HFFc6 (cell line): ENCODE data around the gene WDR31. TPM values are rescaled to one million over a fixed set of nuclear protein-coding genes. Genes with fewer than 3 reads are reported as not detected.
A peak's percentile ranks its signal among the peaks of the same experiment; 100 is the strongest.

Experiments
- DNase-seq: peaks from one replicate; pipeline ENCODE4 v3.0.0-alpha.2; 2018
- H3K27ac Mint-ChIP-seq: 2 replicates; pipeline ENCODE4 v1.8.0; 2020; ENCODE audit warnings: mild to moderate bottlenecking, mixed read lengths
- H3K27me3 Mint-ChIP-seq: 2 replicates; pipeline ENCODE4 v1.8.0; 2021; ENCODE audit warnings: mild to moderate bottlenecking, moderate library complexity, mixed read lengths; ENCODE audit not compliant: insufficient read depth
- H3K36me3 Mint-ChIP-seq: 2 replicates; pipeline ENCODE4 v1.8.0; 2021; ENCODE audit warnings: low read depth, mixed read lengths
- H3K4me1 Mint-ChIP-seq: 2 replicates; pipeline ENCODE4 v1.8.0; 2020; ENCODE audit warnings: low read depth, mixed read lengths
- H3K4me3 Mint-ChIP-seq: 2 replicates; pipeline ENCODE4 v1.8.0; 2020; ENCODE audit warnings: mild to moderate bottlenecking, moderate library complexity, mixed read lengths
- H3K9me3 Mint-ChIP-seq: 2 replicates; pipeline ENCODE4 v1.8.0; 2020; ENCODE audit warnings: mild to moderate bottlenecking, mixed read lengths
- CTCF ChIP-seq: fragments of 200-600 bp; sonication (generic); IDR thresholded peaks from 2 replicates; pipeline ENCODE4 v1.5.0; 2021; ENCODE audit warnings: antibody characterized with exemption, mild to moderate bottlenecking
- long read RNA-seq: library from polyadenylated mRNA; unstranded; transcript quantifications from one replicate; pipeline ENCODE4 v2.0.0, GENCODE V29; 2019
- total RNA-seq, 6 experiments: library from RNA; stranded (reverse); fragmentation: NEBNext Ultra II Directional; extraction: Animal tissue kit (Norgen Biotek cat#: 25700); gene quantifications; 2 replicates in 1 of 6; 3 replicates in 5 of 6; pipeline ENCODE4 v1.2.3, GENCODE V29; 2021

WDR31 gene
- 1 to 10 TPM in 4 of 6 experiments, under 1 TPM in 2; 0.84 to 1.6 (median 1.0) TPM for total RNA-seq
- long read RNA-seq, full-length matches to known transcripts = 1 of 3 reads
- long read RNA-seq, partial matches to known transcripts = 1 of 3 reads
- long read RNA-seq, other reads (novel, unspliced or antisense) = 1 of 3 reads

GRCh38 chr9:113340011-113340699 is at the start of gene WDR31:
Gene WDR31 (minus strand): TSS chr9:113340275. CDS start chr9:113332022, 8,253 bp downstream.
- Mint-ChIP-seq H3K9me3 (no peaks in the 10 kb centered on the region), H3K27me3 (peaks cover under 1% of the 10 kb centered on the region), H3K36me3 (no peaks in the 10 kb centered on the region), H3K27ac (peak within 1 kb of the TSS; percentile 87), H3K4me3 (peak within 1 kb of the TSS; percentile 86), H3K4me1 (peaks cover 10% of the 10 kb centered on the region)
- TF ChIP-seq CTCF = no peak
- peak; percentile 70 for DNase-seq

GRCh38 chr9:113389451-113389850 is 49.4 kb upstream of the WDR31 start:
- Mint-ChIP-seq H3K27ac (no peak overlapping the region), H3K4me3 (no peak overlapping the region), H3K4me1 (no peaks in the 10 kb centered on the region), H3K36me3 (peaks cover 19% of the 10 kb centered on the region), H3K27me3 (peaks cover 1% of the 10 kb centered on the region), H3K9me3 (no peaks in the 10 kb centered on the region)
- DNase-seq = no peak
- TF ChIP-seq CTCF = no peak

GRCh38 chr9:113388833-113389232 is 48.8 kb upstream of the WDR31 start:
- no peak overlapping the region for H3K4me3 Mint-ChIP-seq
- H3K9me3 Mint-ChIP-seq = no peaks in the 10 kb centered on the region
- H3K36me3 Mint-ChIP-seq = peaks cover 19% of the 10 kb centered on the region
- no peak for TF ChIP-seq CTCF
- peaks cover 1% of the 10 kb centered on the region for H3K27me3 Mint-ChIP-seq
- DNase-seq = no peak
- H3K4me1 Mint-ChIP-seq = no peaks in the 10 kb centered on the region
- H3K27ac Mint-ChIP-seq = no peak overlapping the region

GRCh38 chr9:113387560-113388230 is 47.6 kb upstream of the WDR31 start:
- no peak for TF ChIP-seq CTCF
- Mint-ChIP-seq H3K4me1 (no peaks in the 10 kb centered on the region), H3K4me3 (no peak overlapping the region), H3K36me3 (peaks cover 19% of the 10 kb centered on the region), H3K27ac (no peak overlapping the region), H3K27me3 (no peaks in the 10 kb centered on the region; the same call in 1 of the 2 replicates), H3K9me3 (no peaks in the 10 kb centered on the region)
- no peak for DNase-seq

GRCh38 chr9:113386571-113387393 is 46.7 kb upstream of the WDR31 start:
- Mint-ChIP-seq H3K27me3 (no peaks in the 10 kb centered on the region; the same call in 1 of the 2 replicates), H3K36me3 (peaks cover 19% of the 10 kb centered on the region), H3K4me3 (no peak overlapping the region), H3K9me3 (no peaks in the 10 kb centered on the region), H3K4me1 (no peaks in the 10 kb centered on the region), H3K27ac (no peak overlapping the region)
- no peak for TF ChIP-seq CTCF
- no peak for DNase-seq
